ENCODE measurements around the gene NOX3. TPM values are rescaled to one million over a fixed set of nuclear protein-coding genes. Genes with fewer than 3 reads are reported as not detected.

NOX3 gene
- total RNA-seq, 1 donor from 2014 or later: 0.17 TPM

DNA sequence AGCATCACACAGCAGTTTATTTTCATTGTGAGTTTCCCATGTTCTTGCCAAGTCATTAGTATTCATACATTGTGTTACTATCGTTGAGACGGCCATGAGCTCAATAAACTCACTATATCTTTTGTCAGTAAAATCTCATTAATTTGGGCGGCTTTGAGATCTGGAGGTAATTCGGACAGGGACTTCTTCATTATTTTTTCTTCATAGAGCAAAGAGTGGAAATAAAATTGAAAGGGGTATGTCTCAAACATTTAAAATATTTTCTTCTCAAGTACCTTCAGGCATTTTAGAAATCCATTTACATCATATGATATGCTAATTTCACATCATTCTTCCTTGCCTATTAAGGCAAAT, 14.6 kb downstream of the NOX3 start:
- Histone ChIP-seq H3K27me3 (ENCODE audit: control insufficient read depth, insufficient read depth, low read length) (no peaks in the 10 kb centered on the region), H3K36me3 (ENCODE audit: control insufficient read depth, insufficient read depth, low read length) (no peaks in the 10 kb centered on the region), H3K4me3 (ENCODE audit: low read depth, low read length) (no peak overlapping the region)
- no peak for TF ChIP-seq CTCF (IDR thresholded peaks at IDR 0.05; ENCODE audit: insufficient read depth, low read length, poor library complexity, severe bottlenecking)
- DNase-seq (ENCODE audit: low read depth): no peak

- H3K4me3 ChIP-seq (ENCODE audit: low read depth, low read length): no peak overlapping the region
- TF ChIP-seq CTCF (IDR thresholded peaks at IDR 0.05; ENCODE audit: insufficient read depth, low read length, poor library complexity, severe bottlenecking): no peak
- no peaks in the 10 kb centered on the region for H3K27me3 ChIP-seq (ENCODE audit: control insufficient read depth, insufficient read depth, low read length)
- no peak for DNase-seq (ENCODE audit: low read depth)
- H3K36me3 ChIP-seq (ENCODE audit: control insufficient read depth, insufficient read depth, low read length): no peaks in the 10 kb centered on the region
Measured at GRCh38 chr6:155440398-155441111, 15.1 kb downstream of the NOX3 start.

GRCh38 chr6:155439376-155439775, 16.3 kb downstream of the NOX3 start:
- no peak for TF ChIP-seq CTCF (IDR thresholded peaks at IDR 0.05; ENCODE audit: insufficient read depth, low read length, poor library complexity, severe bottlenecking)
- Histone ChIP-seq H3K4me3 (ENCODE audit: low read depth, low read length) (no peak overlapping the region), H3K36me3 (ENCODE audit: control insufficient read depth, insufficient read depth, low read length) (no peaks in the 10 kb centered on the region), H3K27me3 (ENCODE audit: control insufficient read depth, insufficient read depth, low read length) (no peaks in the 10 kb centered on the region)
- no peak for DNase-seq (ENCODE audit: low read depth)

- DNase-seq (ENCODE audit: low read depth): no peak
- Histone ChIP-seq H3K4me3 (ENCODE audit: low read depth, low read length) (no peak overlapping the region), H3K36me3 (ENCODE audit: control insufficient read depth, insufficient read depth, low read length) (no peaks in the 10 kb centered on the region), H3K27me3 (ENCODE audit: control insufficient read depth, insufficient read depth, low read length) (no peaks in the 10 kb centered on the region)
- no peak for TF ChIP-seq CTCF (IDR thresholded peaks at IDR 0.05; ENCODE audit: insufficient read depth, low read length, poor library complexity, severe bottlenecking)
Measured at GRCh38 chr6:155436981-155437749, 18.5 kb downstream of the NOX3 start.

DNA sequence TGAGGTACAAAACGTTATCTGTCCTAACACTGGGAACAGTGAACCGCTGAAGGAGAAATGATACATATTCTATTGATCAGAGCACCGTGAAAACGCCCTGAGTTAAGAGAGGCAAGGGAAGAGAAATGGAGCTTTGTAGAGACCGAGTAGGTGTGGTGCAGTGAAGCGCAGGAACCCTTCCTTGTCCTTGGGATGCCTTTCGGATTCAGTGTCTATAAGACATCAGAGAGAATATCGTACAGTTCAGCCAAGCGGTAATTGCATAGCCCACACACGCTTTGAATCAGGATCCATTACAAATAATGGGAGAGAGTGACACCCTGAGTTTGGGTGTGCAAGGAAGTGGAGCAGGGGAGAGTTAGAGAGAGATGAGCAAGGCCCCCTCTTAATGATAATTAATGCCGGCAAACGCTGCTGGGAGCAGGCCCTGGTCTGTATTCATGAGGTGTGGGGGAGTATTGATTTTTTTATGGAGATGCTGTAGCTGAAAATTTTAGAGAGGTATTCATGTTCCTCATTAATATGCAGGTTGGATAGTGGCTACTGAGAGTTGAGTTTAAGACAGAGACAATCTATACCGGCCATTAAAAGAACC, 20.7 kb downstream of the NOX3 start:
- no peak for DNase-seq (ENCODE audit: low read depth)
- Histone ChIP-seq H3K27me3 (ENCODE audit: control insufficient read depth, insufficient read depth, low read length) (no peaks in the 10 kb centered on the region), H3K4me3 (ENCODE audit: low read depth, low read length) (no peak overlapping the region), H3K36me3 (ENCODE audit: control insufficient read depth, insufficient read depth, low read length) (no peaks in the 10 kb centered on the region)
- no peak for TF ChIP-seq CTCF (IDR thresholded peaks at IDR 0.05; ENCODE audit: insufficient read depth, low read length, poor library complexity, severe bottlenecking)

All from kidney epithelial cell (primary cell).